Measurements from ENCODE around the gene CTSS.
"Not testable (repeated sequence)": the region's sequence is repeated elsewhere in the genome, so short reads cannot be mapped to it uniquely, and the experiment has no call there.

CTSS gene

DNA sequence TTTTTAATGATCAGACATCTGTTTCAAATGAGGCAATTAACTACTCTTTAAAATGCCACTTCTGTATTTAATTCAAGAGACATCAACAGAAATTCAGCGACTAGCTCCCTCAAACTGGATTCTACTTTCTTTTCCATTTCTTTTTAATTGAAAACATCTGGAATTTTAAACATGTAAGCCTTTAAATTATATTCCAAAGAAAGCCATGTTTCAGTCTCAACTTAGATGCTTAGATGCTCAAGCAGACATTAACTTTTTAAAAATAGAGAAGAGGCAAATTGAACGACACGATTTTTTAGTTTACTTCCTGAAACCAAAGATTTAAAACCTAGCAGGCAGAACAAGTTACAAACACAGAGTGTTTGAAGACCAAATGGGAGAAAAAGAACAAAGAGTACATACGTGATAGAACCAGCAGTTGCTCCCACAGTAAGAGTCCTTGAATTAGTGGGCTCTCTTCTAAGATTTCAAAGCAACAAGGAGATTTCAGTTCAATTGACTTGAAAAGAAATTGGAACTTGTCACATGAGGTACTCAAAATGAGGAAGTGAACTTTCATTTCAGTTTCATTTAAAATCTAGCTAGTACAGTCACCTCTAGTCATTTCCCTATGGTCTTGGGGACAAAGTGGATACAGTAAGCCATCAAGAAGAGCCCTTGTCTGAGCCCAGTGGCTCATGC is at the start of gene CTSS:
CTSS (minus strand) TSS at position 483 of the 681 bp plus-strand sequence. CDS start 1,015 bp downstream, outside the sequence.
- peak; percentile 32 for DNase-seq (ENCODE audit: low spot score)

- DNase-seq (ENCODE audit: low spot score), result peak; percentile 44
Observed at GRCh38 chr1:150813028-150813707, 47.6 kb upstream of the CTSS start.

- DNase-seq (ENCODE audit: low spot score), result no peak
Observed at GRCh38 chr1:150810958-150811659, 45.5 kb upstream of the CTSS start.

DNA sequence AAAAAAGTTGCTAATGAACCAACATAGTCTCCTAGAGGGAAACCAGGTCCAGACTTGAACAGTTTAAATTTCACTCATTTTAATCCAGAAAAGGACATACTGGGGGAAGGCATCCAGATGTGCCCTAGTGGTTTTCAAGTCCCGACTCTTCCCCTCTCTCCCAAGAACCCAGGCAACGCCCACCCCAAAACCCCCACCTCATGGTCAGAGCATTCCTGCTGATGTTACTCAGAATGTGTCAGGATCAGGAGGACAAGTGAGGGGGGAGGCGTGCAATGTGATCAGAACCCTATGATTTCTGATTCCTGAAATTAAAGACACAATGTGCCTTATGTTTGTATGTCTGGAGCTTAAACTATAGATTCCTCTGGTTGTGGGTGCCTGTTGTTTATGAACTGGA is 44.1 kb upstream of the CTSS start:
- no peak for DNase-seq (ENCODE audit: low spot score)

GRCh38 chr1:150808846-150809245 is 43.3 kb upstream of the CTSS start:
- no peak for DNase-seq (ENCODE audit: low spot score)

DNA sequence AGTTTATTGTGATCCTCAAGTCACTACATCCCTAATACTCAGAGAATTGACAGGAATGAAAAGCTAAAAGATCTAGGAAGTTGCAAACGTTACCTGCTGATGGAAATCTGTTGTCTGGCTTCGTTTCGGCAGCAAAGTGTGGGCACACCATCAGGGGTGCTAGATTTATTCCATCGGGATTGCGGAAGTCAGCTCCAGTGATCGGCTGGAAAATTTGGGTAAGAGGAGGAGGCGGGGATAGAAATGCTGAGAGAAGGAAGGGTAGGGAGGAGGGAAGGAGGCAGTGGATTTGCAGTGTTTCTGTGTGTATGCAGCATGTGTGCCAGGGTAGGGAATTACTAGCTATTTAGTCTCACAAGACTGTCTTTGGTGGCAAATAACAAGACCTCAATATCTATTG is 42.5 kb upstream of the CTSS start, which contains the start of gene CTSK:
CTSK (minus strand) TSS at position 140 of the 400 bp plus-strand sequence. CDS start 1,455 bp downstream, outside the sequence.
- DNase-seq (ENCODE audit: low spot score), result no peak

- no peak for DNase-seq (ENCODE audit: low spot score)
Observed at GRCh38 chr1:150807249-150808023, 41.9 kb upstream of the CTSS start.

DNA sequence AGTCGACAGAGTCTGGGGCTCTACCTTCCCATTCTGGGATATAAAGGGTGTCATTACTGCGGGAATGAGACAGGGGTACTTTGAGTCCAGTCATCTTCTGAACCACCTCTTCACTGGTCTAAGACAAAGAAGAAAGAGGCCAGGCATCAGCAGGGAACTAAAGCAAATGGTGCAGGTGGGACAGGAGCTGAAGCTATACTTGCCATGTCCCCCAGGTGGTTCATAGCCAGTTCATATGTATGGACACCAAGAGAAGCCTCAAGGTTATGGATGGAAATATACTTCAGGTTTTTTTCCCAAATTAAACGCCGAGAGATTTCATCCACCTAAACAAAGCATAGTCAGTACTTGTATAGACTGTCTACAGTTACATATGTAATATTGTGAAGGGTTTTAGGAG is 40.3 kb upstream of the CTSS start:
- no peak for DNase-seq (ENCODE audit: low spot score)

DNA sequence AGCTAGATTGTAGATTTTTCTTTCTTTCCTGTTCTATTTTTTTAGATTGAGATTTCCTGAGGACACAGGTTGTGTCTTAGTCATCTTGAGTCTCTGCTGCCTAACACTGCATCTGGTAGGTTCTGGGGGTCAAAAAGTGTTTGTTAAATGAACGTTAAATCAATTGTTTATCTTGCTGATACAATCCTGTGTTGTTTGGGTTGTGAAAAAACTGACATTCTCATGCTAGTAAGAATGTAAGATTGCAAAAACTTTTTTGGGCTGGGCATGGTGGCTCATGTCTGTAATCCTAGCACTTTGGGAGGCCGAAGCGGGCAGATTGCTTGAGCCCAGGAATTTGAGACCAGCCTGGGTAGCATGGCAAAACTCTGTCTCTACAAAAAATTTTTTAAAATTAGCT is 39.1 kb upstream of the CTSS start:
- no peak for DNase-seq (ENCODE audit: low spot score)

DNA sequence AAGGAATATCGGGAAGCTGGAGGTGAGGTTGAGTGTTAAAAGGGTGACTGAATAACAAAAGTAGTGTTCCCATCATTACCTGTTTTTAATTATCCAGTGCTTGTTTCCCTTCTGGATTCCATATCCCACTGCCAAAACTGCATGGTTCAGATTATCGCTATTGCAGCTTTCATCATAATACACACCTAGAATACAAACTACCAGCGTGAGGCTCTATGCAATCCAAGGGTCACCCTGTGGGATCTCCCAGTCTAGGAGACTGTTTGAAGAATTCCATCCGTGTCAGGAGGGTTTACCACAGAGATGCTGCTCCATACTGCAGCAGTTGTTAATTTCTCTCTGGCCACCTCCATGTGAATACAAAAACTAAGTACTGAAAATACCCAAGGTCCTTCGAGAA is 33.5 kb upstream of the CTSS start:
- no peak for DNase-seq (ENCODE audit: low spot score)

- no peak for DNase-seq (ENCODE audit: low spot score)
Observed at GRCh38 chr1:150798525-150798924, 32.9 kb upstream of the CTSS start.

- DNase-seq (ENCODE audit: low spot score), result no peak
Observed at GRCh38 chr1:150796374-150796773, 30.8 kb upstream of the CTSS start.

GRCh38 chr1:150793778-150794177 is 28.2 kb upstream of the CTSS start:
- not testable (repeated sequence) for DNase-seq (ENCODE audit: low spot score)

DNA sequence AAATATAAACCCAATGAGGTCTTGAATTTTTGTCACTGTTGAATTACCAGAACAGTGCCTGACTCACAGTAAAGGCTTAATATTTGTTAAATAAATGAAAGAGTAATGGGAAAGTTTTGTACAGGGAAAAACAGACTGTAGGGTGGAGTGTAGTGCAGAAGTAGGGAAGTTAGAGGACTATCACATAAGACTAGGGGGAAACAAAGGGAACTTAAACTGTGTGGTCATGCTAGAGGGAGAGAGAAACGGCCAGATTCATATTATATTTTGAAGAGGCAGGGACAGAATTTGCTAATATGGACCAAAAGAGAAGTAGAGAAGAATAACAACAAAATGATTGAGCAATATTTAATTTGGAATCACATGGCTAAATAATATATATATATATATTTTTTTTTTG is 27.6 kb upstream of the CTSS start:
- DNase-seq (ENCODE audit: low spot score), result no peak

DNA sequence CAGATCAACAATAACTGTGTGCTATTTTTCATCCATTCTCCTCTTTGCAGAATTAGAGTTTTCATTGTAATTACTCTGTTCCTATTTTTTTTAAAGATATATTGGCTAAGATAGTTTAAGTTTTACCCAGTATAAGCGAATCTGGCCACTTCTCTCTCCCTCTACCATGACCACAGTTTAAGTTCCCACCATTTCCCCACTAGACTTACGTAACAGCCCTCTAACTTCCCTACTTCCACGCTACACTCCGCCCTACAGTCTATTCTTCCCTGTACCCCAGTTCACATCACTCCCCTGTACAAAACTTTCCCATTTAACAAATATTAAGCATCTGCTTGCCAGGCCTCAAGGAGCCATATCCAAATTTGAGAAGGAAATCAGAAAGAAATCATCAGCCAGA is 26.0 kb upstream of the CTSS start:
- no peak for DNase-seq (ENCODE audit: low spot score)

DNA sequence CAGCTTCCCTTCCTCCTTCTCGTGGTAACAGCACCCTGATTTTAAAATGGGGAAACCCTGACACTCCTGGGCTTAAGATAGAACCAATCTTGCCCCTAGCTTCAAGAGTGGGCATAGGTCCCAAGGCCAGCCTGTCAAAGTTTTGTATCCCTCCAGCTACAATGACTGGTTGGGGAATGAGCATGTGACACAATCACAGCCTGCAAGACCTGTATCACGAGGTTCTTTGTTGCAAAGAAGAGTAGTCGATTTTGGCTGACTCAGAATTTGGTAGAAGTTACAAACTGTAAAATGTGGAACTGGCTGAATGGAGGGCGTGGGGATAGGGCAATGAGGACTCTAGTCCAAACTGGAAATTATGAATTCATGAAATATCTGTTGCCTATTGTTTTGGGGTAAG is 23.8 kb upstream of the CTSS start:
- no peak for DNase-seq (ENCODE audit: low spot score)

- DNase-seq (ENCODE audit: low spot score), result no peak
Observed at GRCh38 chr1:150788946-150789345, 23.4 kb upstream of the CTSS start.

GRCh38 chr1:150787455-150787854 is 21.9 kb upstream of the CTSS start:
- DNase-seq (ENCODE audit: low spot score), result no peak

DNA sequence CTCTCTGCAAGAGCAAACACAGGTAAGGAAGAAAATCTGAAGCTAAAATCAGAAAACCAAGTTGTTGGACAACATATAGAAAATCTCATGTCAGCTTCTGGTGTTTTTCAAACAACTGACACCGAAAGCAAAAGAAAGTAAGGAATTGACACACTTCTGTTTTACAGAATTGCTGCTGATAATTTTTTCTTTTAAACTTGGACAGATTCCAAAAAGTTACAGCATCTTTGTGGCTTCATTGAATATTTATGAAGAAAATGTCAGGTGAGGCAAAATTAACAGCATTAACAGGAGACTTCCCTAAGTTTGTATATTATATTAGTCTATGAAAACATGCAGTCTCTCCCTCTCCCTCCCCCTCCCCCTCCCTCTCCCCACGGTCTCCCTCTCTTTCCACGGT is 14.9 kb upstream of the CTSS start:
- DNase-seq (ENCODE audit: low spot score), result no peak

GRCh38 chr1:150778409-150778808 is 12.8 kb upstream of the CTSS start:
- no peak for DNase-seq (ENCODE audit: low spot score)

GRCh38 chr1:150777544-150777943 is 12.0 kb upstream of the CTSS start:
- no peak for DNase-seq (ENCODE audit: low spot score)

DNA sequence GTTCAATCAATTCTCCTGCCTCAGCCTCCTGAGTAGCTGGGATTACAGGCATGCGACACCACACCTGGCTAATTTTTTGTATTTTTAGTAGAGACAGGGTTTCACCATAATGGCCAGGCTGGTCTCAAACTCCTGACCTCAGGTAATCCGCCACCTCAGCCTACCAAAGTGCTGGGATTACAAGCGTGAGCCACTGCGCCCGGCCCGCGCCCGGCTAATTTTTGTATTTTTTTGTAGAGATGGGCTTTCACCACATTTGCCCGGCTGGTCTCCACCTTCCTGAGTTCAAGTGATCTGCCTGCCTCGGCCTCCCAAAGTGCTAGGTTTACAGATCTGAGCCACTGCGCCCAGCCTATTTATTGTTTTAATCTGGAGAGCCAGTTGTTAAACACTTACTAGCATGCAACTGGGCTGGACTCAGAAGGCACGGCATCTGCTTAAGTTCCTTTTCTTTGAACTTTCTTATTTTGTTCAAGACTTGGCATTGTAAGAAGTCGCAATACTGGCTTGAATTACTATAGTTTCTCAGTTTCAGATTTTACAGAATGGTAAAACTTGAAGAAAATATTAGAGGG is 10.4 kb upstream of the CTSS start:
- not testable (repeated sequence) for DNase-seq (ENCODE audit: low spot score)
